ENCODE measurements around the gene KLLN.
A peak's percentile ranks its signal among the peaks of the same experiment; 100 is the strongest.
"Not testable (repeated sequence)": the region's sequence is repeated elsewhere in the genome, so short reads cannot be mapped to it uniquely, and the experiment has no call there.

KLLN gene

GRCh38 chr10:87865241-87865881, 2.0 kb upstream of the KLLN start:
- DNase-seq, result no peak

- peak; percentile 46 for DNase-seq
Observed at GRCh38 chr10:87864496-87865059, 1.2 kb upstream of the KLLN start.

GRCh38 chr10:87863951-87864495, 690 bp upstream of the KLLN start:
- peak; percentile 48 for DNase-seq

GRCh38 chr10:87862679-87863052, 667 bp downstream of the KLLN start:
- peak; percentile 79 for DNase-seq

- DNase-seq, result peak; percentile 95
Observed at GRCh38 chr10:87861953-87862678, 1.2 kb downstream of the KLLN start.

- DNase-seq, result no peak
Observed at GRCh38 chr10:87861566-87861952, 1.8 kb downstream of the KLLN start.

- no peak for DNase-seq
Observed at GRCh38 chr10:87860816-87861403, 2.4 kb downstream of the KLLN start.

- peak; percentile 51 for DNase-seq
Observed at GRCh38 chr10:87860156-87860795, 3.1 kb downstream of the KLLN start.

- DNase-seq, result not testable (repeated sequence)
Observed at GRCh38 chr10:87855665-87856064, 7.7 kb downstream of the KLLN start.

GRCh38 chr10:87855247-87855646, 8.1 kb downstream of the KLLN start:
- DNase-seq, result not testable (repeated sequence)

- DNase-seq, result no peak
Observed at GRCh38 chr10:87852089-87852488, 11.2 kb downstream of the KLLN start.

GRCh38 chr10:87850742-87851205, 12.6 kb downstream of the KLLN start:
- DNase-seq, result peak; percentile 73

- DNase-seq, result no peak
Observed at GRCh38 chr10:87849001-87849400, 14.3 kb downstream of the KLLN start.

- DNase-seq, result no peak
Observed at GRCh38 chr10:87847550-87847949, 15.8 kb downstream of the KLLN start.

GRCh38 chr10:87846711-87847110, 16.6 kb downstream of the KLLN start:
- DNase-seq, result not testable (repeated sequence)

GRCh38 chr10:87846023-87846422, 17.3 kb downstream of the KLLN start:
- DNase-seq, result peak; percentile 46

- DNase-seq, result no peak
Observed at GRCh38 chr10:87845624-87845998, 17.7 kb downstream of the KLLN start.

GRCh38 chr10:87844837-87845623, 18.3 kb downstream of the KLLN start:
- DNase-seq, result no peak

- DNase-seq, result peak; percentile 8
Observed at GRCh38 chr10:87843714-87844113, 19.6 kb downstream of the KLLN start.

- peak; percentile 62 for DNase-seq
Observed at GRCh38 chr10:87842776-87843497, 20.4 kb downstream of the KLLN start.

- no peak for DNase-seq
Observed at GRCh38 chr10:87842220-87842641, 21.1 kb downstream of the KLLN start.

Data from NCI-H146 (cell line).